ENCODE data around the gene NBR1. TPM values are rescaled to one million over a fixed set of nuclear protein-coding genes. Genes with fewer than 3 reads are reported as not detected.
"Not testable (repeated sequence)": the region's sequence is repeated elsewhere in the genome, so short reads cannot be mapped to it uniquely, and the experiment has no call there.

NBR1 gene
- polyA plus RNA-seq, 1 experiment, result 107 TPM

DNA sequence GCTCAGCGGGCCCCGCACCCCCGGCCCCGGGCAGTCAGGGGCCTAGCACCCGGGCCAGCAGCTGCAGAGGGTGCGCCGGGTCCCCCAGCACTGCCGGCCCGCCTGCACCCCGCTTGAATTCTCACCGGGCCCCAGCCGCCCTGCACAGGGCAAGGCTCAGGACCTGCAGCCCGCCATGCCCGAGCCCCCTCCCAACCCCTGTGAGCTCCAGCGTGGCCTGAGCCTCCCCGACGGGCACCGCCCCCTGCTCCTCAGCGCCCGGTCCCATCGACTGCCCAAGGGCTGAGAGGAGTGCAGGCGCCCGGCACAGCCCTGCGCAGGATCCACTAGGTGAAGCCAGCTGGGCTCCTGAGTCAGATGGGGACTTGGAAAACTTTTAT, 44.1 kb upstream of the NBR1 start:
- Histone ChIP-seq H3K27ac (ENCODE audit: low read depth, low read length) (no peak overlapping the region), H3K4me3 (ENCODE audit: low read depth, low read length) (no peak overlapping the region), H3K9me3 (ENCODE audit: control insufficient read depth, insufficient read depth, low read length) (peaks cover 6% of the 10 kb centered on the region; the same call in 1 of the 2 replicates), H3K27me3 (ENCODE audit: control insufficient read depth, insufficient read depth, low read length) (no peaks in the 10 kb centered on the region)
- ChIA-PET CTCF (no interaction called here), POLR2A (no interaction called here)
- TF ChIP-seq, protein P1, sequence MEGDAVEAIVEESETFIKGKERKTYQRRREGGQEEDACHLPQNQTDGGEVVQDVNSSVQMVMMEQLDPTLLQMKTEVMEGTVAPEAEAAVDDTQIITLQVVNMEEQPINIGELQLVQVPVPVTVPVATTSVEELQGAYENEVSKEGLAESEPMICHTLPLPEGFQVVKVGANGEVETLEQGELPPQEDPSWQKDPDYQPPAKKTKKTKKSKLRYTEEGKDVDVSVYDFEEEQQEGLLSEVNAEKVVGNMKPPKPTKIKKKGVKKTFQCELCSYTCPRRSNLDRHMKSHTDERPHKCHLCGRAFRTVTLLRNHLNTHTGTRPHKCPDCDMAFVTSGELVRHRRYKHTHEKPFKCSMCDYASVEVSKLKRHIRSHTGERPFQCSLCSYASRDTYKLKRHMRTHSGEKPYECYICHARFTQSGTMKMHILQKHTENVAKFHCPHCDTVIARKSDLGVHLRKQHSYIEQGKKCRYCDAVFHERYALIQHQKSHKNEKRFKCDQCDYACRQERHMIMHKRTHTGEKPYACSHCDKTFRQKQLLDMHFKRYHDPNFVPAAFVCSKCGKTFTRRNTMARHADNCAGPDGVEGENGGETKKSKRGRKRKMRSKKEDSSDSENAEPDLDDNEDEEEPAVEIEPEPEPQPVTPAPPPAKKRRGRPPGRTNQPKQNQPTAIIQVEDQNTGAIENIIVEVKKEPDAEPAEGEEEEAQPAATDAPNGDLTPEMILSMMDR (IDR thresholded peaks at IDR 0.05; ENCODE audit: low read depth, low read length), result no peak
- no peak for DNase-seq (ENCODE audit: low read depth, low spot score)

- DNase-seq (ENCODE audit: low read depth, low spot score); POLR2A ChIA-PET; H3K9me3 ChIP-seq (ENCODE audit: control insufficient read depth, insufficient read depth, low read length); H3K27ac ChIP-seq (ENCODE audit: low read depth, low read length); H3K4me3 ChIP-seq (ENCODE audit: low read depth, low read length); CTCF ChIA-PET; H3K27me3 ChIP-seq (ENCODE audit: control insufficient read depth, insufficient read depth, low read length): not testable (repeated sequence)
Measured at GRCh38 chr17:43127333-43127876, 43.6 kb upstream of the NBR1 start.

GRCh38 chr17:43129671-43130010, 41.4 kb upstream of the NBR1 start:
- POLR2A ChIA-PET, result interaction anchor here (1.0 kb wide), 1 partner anchor 42 kb away, joined by 3 read pairs; no protein-coding TSS in a partner anchor
- no peaks in the 10 kb centered on the region for H3K27me3 ChIP-seq (ENCODE audit: control insufficient read depth, insufficient read depth, low read length)
- DNase-seq (ENCODE audit: low read depth, low spot score), result no peak
- no peak overlapping the region for H3K4me3 ChIP-seq (ENCODE audit: low read depth, low read length)
- H3K27ac ChIP-seq (ENCODE audit: low read depth, low read length), result no peak overlapping the region
- CTCF ChIA-PET, result no interaction called here
- TF ChIP-seq, protein P1 (IDR thresholded peaks at IDR 0.05; ENCODE audit: low read depth, low read length), result no peak
- peaks cover 6% of the 10 kb centered on the region; the same call in 1 of the 2 replicates for H3K9me3 ChIP-seq (ENCODE audit: control insufficient read depth, insufficient read depth, low read length)

GRCh38 chr17:43132117-43132516, 38.9 kb upstream of the NBR1 start:
- CTCF ChIA-PET, result no interaction called here
- Histone ChIP-seq H3K27ac (ENCODE audit: low read depth, low read length) (no peak overlapping the region), H3K27me3 (ENCODE audit: control insufficient read depth, insufficient read depth, low read length) (no peaks in the 10 kb centered on the region), H3K9me3 (ENCODE audit: control insufficient read depth, insufficient read depth, low read length) (no peaks in the 10 kb centered on the region; the same call in 1 of the 2 replicates), H3K4me3 (ENCODE audit: low read depth, low read length) (no peak overlapping the region)
- POLR2A ChIA-PET, result no interaction called here
- DNase-seq (ENCODE audit: low read depth, low spot score), result no peak
- TF ChIP-seq, protein P1 (IDR thresholded peaks at IDR 0.05; ENCODE audit: low read depth, low read length), result no peak

DNA sequence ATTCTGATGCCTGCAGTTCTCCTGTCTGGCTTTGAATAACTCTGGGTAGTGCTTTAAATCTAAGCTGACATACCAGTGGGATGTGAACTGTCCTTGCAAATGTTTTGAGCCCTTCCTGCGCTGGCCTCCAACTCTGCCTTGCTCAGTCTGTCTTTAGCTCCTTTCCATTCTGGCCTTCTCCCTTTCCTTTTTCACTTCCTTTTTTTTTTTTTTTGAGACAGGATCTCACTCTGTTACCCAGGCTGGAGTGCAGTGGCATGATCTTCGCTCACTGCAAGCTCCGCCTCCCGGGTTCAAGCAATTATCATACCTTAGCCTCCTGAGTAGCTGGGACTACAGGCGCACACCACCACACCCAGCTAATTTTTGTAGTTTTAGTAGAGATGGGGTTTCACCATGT, 37.6 kb upstream of the NBR1 start:
- POLR2A ChIA-PET; H3K4me3 ChIP-seq (ENCODE audit: low read depth, low read length); H3K27me3 ChIP-seq (ENCODE audit: control insufficient read depth, insufficient read depth, low read length); CTCF ChIA-PET; H3K27ac ChIP-seq (ENCODE audit: low read depth, low read length); H3K9me3 ChIP-seq (ENCODE audit: control insufficient read depth, insufficient read depth, low read length); DNase-seq (ENCODE audit: low read depth, low spot score): not testable (repeated sequence)

DNA sequence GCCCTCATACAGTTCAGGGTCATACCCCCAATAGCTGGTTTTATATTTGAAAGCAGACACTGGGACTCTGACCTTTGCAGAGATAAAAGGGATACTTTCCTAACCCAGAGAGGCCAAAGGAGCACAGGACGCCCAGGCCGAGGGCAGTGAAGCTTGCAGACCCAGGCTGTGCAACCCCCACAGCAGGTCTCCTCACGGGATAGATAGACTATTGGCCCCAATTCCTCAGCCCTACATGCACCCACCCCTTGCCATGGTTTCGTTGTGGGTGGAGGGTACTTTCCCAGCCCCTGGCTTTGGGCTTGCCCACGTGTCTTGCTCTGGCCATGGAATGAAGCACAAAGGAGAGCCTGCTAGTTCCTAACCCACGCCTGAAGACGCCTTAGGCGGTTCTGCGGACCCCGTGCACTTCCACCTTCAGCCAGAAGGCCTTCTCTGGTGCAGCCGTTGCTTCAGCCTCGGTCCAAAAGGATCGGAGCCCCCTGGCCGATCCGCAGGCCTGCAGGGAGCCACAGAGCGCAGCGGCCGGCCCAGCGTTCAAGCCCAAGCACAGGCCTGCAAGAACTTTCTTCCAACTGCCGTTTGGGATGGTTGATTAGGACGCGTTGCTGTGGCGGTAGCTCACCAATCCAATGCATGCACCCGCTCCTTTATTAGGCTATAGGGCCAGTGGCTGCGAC, 36.1 kb upstream of the NBR1 start:
- TF ChIP-seq, protein P1 (IDR thresholded peaks at IDR 0.05; ENCODE audit: low read depth, low read length), result no peak
- H3K27me3 ChIP-seq (ENCODE audit: control insufficient read depth, insufficient read depth, low read length), result no peaks in the 10 kb centered on the region
- H3K9me3 ChIP-seq (ENCODE audit: control insufficient read depth, insufficient read depth, low read length), result no peaks in the 10 kb centered on the region; the same call in 1 of the 2 replicates
- CTCF ChIA-PET, result no interaction called here
- DNase-seq (ENCODE audit: low read depth, low spot score), result no peak
- POLR2A ChIA-PET, result no interaction called here
- H3K27ac ChIP-seq (ENCODE audit: low read depth, low read length), result no peak overlapping the region
- no peak overlapping the region for H3K4me3 ChIP-seq (ENCODE audit: low read depth, low read length)

Measured in AG04450 (cell line).